NT2/D1 (cell line): ENCODE data around the gene LBHD2.
"Not testable (repeated sequence)": the region's sequence is repeated elsewhere in the genome, so short reads cannot be mapped to it uniquely, and the experiment has no call there.

Experiments used
- DNase-seq: peaks from one replicate; pipeline ENCODE4 v3.0.0-alpha.2; 2011; ENCODE audit warnings: low read depth, low spot score
- H3K27me3 ChIP-seq: 2 replicates; pipeline ENCODE4 v1.6.0; 2011; ENCODE audit warnings: mild to moderate bottlenecking; ENCODE audit not compliant: insufficient read length, insufficient read depth
- H3K36me3 ChIP-seq: 2 replicates; pipeline ENCODE4 v1.6.1; 2011; ENCODE audit warnings: mild to moderate bottlenecking, low read length, mixed read lengths; ENCODE audit not compliant: insufficient read depth, insufficient read length
- H3K4me1 ChIP-seq: 2 replicates; pipeline ENCODE4 v1.5.1; 2011; ENCODE audit not compliant: insufficient read depth, insufficient read length
- H3K4me3 ChIP-seq: 2 replicates; pipeline ENCODE4 v1.5.1; 2011; ENCODE audit warnings: low read depth; ENCODE audit not compliant: insufficient read length
- H3K9ac ChIP-seq: 2 replicates; pipeline ENCODE4 v1.6.0; 2011; ENCODE audit warnings: low read depth; ENCODE audit not compliant: insufficient read length
- H3K9me3 ChIP-seq: 2 replicates; pipeline ENCODE4 v1.5.1; 2011; ENCODE audit warnings: mild to moderate bottlenecking, low read length; ENCODE audit not compliant: insufficient read depth
- SUZ12 ChIP-seq: IDR thresholded peaks from 2 replicates; pipeline ENCODE4 v1.6.1; 2011; ENCODE audit not compliant: insufficient read length, insufficient read depth; ENCODE audit errors: extremely low read depth
- YY1 ChIP-seq: IDR thresholded peaks from 2 replicates; pipeline ENCODE4 v1.6.1; 2011; ENCODE audit not compliant: insufficient read length, insufficient read depth
- ZNF274 ChIP-seq: IDR thresholded peaks from 2 replicates; pipeline ENCODE4 v1.6.1; 2011; ENCODE audit warnings: mild to moderate bottlenecking, low read depth, low read length

LBHD2 gene

GRCh38 chr14:103084021-103084919 lies at the start of gene LBHD2:
LBHD2 (plus strand) TSS chr14:103084210; CDS start chr14:103086013, 1,803 bp downstream.
- no peaks in the 10 kb centered on the region for H3K9me3 ChIP-seq
- H3K4me1 ChIP-seq = peaks cover 9% of the 10 kb centered on the region
- H3K9ac ChIP-seq = peak within 1 kb of the TSS; percentile 21
- peaks cover 35% of the 10 kb centered on the region for H3K27me3 ChIP-seq
- no peaks in the 10 kb centered on the region for H3K36me3 ChIP-seq
- TF ChIP-seq SUZ12 = no peak
- TF ChIP-seq YY1 = no peak
- TF ChIP-seq ZNF274 = no peak
- DNase-seq = no peak
- H3K4me3 ChIP-seq = peak within 1 kb of the TSS; percentile 32

DNA sequence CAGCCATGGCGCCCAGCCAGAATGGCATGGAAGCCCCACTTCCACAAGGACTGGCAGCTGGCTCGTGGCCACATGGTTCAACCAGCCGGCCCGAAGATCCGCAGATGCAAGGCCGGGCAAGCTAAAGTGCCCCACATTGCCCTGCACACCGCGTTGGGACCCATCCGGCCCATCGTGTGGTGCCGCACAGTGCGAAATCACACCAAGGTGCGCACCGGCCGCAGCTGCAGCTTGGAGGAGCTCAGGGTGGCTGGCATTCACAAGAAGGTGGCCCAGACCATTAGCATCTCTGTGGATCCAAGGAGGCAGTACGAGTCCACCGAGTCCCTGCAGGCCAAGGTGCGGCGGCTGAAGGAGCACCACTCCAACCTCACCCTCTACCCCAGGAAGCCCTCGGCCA lies 42.5 kb upstream of the LBHD2 start:
- Histone ChIP-seq H3K27me3 (no peaks in the 10 kb centered on the region), H3K4me3 (no peak overlapping the region), H3K4me1 (peaks cover 7% of the 10 kb centered on the region), H3K9ac (no peak overlapping the region), H3K9me3 (no peaks in the 10 kb centered on the region), H3K36me3 (peaks cover 11% of the 10 kb centered on the region)
- TF ChIP-seq SUZ12 (no peak), YY1 (no peak), ZNF274 (no peak)
- no peak for DNase-seq

GRCh38 chr14:103043257-103044015 lies 40.6 kb upstream of the LBHD2 start:
- Histone ChIP-seq H3K9ac (no peak overlapping the region), H3K27me3 (no peaks in the 10 kb centered on the region), H3K9me3 (no peaks in the 10 kb centered on the region), H3K36me3 (peaks cover 11% of the 10 kb centered on the region), H3K4me3 (no peak overlapping the region), H3K4me1 (peaks cover 7% of the 10 kb centered on the region)
- DNase-seq = no peak
- TF ChIP-seq YY1 (no peak), SUZ12 (no peak), ZNF274 (no peak)

DNA sequence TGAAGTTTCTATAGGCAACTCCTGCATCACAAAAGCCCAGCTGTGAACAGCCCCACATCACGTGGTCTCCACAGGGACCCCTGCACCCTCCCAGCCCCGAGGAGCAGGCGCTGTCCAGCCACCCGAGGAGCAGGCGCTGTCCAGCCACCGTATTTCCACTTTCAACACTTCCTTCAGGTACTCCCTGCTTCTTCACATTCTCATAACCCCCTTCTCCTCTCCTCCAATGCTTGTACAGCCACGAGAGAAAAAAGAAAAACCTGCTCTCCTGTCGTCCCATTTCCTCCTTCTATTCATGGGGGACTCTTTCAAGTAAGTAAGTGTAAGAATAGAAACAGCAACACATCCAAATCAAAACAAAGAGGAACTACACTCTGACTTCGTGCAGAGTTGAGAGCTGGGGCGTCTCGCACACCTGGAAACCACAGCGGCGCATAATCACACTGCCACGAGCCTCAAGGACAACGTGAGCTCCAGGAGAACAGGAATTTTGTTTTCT lies 38.6 kb upstream of the LBHD2 start:
- DNase-seq = no peak
- Histone ChIP-seq H3K4me1 (peaks cover 7% of the 10 kb centered on the region), H3K4me3 (no peak overlapping the region), H3K36me3 (peaks cover 13% of the 10 kb centered on the region), H3K27me3 (no peaks in the 10 kb centered on the region), H3K9me3 (no peaks in the 10 kb centered on the region), H3K9ac (no peak overlapping the region)
- TF ChIP-seq ZNF274 = no peak
- no peak for TF ChIP-seq YY1
- no peak for TF ChIP-seq SUZ12

DNA sequence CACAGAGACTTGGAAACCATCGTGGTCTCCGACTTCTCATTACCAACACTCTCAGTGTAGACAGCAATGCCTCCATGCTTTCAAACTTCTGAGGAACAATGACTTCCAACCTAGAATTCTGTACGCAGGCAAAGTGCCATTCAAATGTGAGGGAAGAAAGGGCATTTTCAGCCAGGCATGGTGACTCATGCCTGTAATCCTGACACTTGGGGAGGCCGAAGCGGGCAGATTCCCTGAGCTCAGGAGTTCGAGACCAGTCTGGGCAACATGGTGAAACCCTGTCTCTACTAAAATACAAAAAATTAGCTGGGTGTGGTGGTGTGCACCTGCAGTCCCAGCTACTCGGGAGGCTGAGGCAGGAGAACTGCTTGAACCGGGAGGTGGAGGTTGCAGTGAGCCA lies 36.6 kb upstream of the LBHD2 start:
- H3K36me3 ChIP-seq, H3K9ac ChIP-seq, DNase-seq, H3K9me3 ChIP-seq, H3K4me3 ChIP-seq, H3K4me1 ChIP-seq, H3K27me3 ChIP-seq: not testable (repeated sequence)

DNA sequence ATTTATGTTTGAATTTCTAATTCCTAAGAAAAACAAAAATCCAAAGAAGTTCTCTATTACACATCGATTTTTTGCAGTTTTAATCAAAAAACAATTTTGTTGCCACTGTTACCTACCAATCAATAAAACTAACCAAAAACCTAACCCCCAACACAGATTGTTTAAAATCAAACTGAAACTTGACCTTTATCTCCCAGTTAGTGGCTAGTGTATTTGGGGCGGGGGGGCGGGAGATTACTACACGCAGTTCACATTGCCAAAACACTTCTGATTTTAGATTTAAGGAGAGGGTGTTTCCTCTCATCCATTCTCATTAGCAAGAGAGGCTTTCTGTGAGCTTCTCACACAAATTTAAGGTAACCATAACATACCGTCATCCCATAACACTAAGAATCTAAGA lies 33.1 kb upstream of the LBHD2 start:
- H3K36me3 ChIP-seq = peaks cover 11% of the 10 kb centered on the region
- H3K9me3 ChIP-seq = no peaks in the 10 kb centered on the region
- TF ChIP-seq ZNF274 (no peak), SUZ12 (no peak), YY1 (no peak)
- H3K4me3 ChIP-seq = no peak overlapping the region
- DNase-seq = no peak
- peaks cover 4% of the 10 kb centered on the region for H3K4me1 ChIP-seq
- H3K9ac ChIP-seq = no peak overlapping the region
- H3K27me3 ChIP-seq = no peaks in the 10 kb centered on the region

GRCh38 chr14:103052407-103052806 lies 31.6 kb upstream of the LBHD2 start:
- no peak for DNase-seq
- TF ChIP-seq SUZ12 = no peak
- TF ChIP-seq YY1 = no peak
- TF ChIP-seq ZNF274 = no peak
- no peak overlapping the region for H3K4me3 ChIP-seq

More at GRCh38 chr14:103052407-103052806, 31.6 kb upstream of the LBHD2 start:
- H3K4me1 ChIP-seq = no peaks in the 10 kb centered on the region
- no peak overlapping the region for H3K9ac ChIP-seq
- no peaks in the 10 kb centered on the region for H3K9me3 ChIP-seq
- peaks cover 11% of the 10 kb centered on the region for H3K36me3 ChIP-seq
- no peaks in the 10 kb centered on the region for H3K27me3 ChIP-seq
